LNCaP clone FGC (cell line): ENCODE results near the gene THBS4.

Experiments used
- DNase-seq: peaks from one replicate; pipeline ENCODE4 v3.0.0-alpha.2; 2011; ENCODE audit warnings: low read depth
- H3K4me3 ChIP-seq: 2 replicates; pipeline ENCODE4 v1.5.1; 2011; ENCODE audit warnings: mild to moderate bottlenecking, low read depth, low read length, control low read depth
- CTCF ChIP-seq: IDR thresholded peaks from 2 replicates; pipeline ENCODE4 v1.5.1; 2012; ENCODE audit warnings: mild to moderate bottlenecking; ENCODE audit not compliant: control insufficient read depth, insufficient read depth; ENCODE audit errors: extremely low read depth

Gene THBS4

GRCh38 chr5:80114860-80115259, 79.7 kb downstream of the THBS4 start:
- no peak overlapping the region for H3K4me3 ChIP-seq
- no peak for DNase-seq
- no peak for TF ChIP-seq CTCF

GRCh38 chr5:80116000-80116399, 80.9 kb downstream of the THBS4 start:
- TF ChIP-seq CTCF: no peak
- DNase-seq: no peak
- no peak overlapping the region for H3K4me3 ChIP-seq

- H3K4me3 ChIP-seq: no peak overlapping the region
- DNase-seq: no peak
- TF ChIP-seq CTCF: no peak
These were observed 81.3 kb downstream of the THBS4 start for GRCh38 chr5:80116465-80116864.

GRCh38 chr5:80117446-80117845, 82.3 kb downstream of the THBS4 start:
- H3K4me3 ChIP-seq: no peak overlapping the region
- TF ChIP-seq CTCF: no peak
- DNase-seq: no peak

GRCh38 chr5:80119372-80119771, 84.2 kb downstream of the THBS4 start:
- H3K4me3 ChIP-seq: no peak overlapping the region
- TF ChIP-seq CTCF: no peak
- DNase-seq: no peak

GRCh38 chr5:80122579-80122978, 87.4 kb downstream of the THBS4 start:
- H3K4me3 ChIP-seq: no peak overlapping the region
- no peak for DNase-seq
- TF ChIP-seq CTCF: no peak

- H3K4me3 ChIP-seq: no peak overlapping the region
- no peak for TF ChIP-seq CTCF
- DNase-seq: no peak
These were observed 89.2 kb downstream of the THBS4 start for GRCh38 chr5:80124121-80124918.
